Kidney epithelial cell (primary cell): ENCODE data around the gene NSG2. TPM values are rescaled to one million over a fixed set of nuclear protein-coding genes. Genes with fewer than 3 reads are reported as not detected.
"Not testable (repeated sequence)": the region's sequence is repeated elsewhere in the genome, so short reads cannot be mapped to it uniquely, and the experiment has no call there.

Experiments used
- DNase-seq: peaks from one replicate; pipeline ENCODE4 v3.0.0-alpha.2; 2010; ENCODE audit warnings: low read depth
- H3K27me3 ChIP-seq: 2 replicates; pipeline ENCODE4 v1.6.0; 2011; ENCODE audit warnings: low read length; ENCODE audit not compliant: control insufficient read depth, insufficient read depth
- H3K36me3 ChIP-seq: 2 replicates; pipeline ENCODE4 v1.5.1; 2011; ENCODE audit warnings: low read length; ENCODE audit not compliant: control insufficient read depth, insufficient read depth
- H3K4me3 ChIP-seq: 2 replicates; pipeline ENCODE4 v1.5.1; 2011; ENCODE audit warnings: low read depth, mild to moderate bottlenecking, control low read depth, low read length
- total RNA-seq: library from RNA; depleted of rRNA; stranded (reverse); fragments of >200 nt; gene quantifications from 2 replicates; pipeline ENCODE4 v1.2.3, GENCODE V29; 2015
- TF ChIP-seq, protein P1 (sequence below): IDR thresholded peaks from 2 replicates; pipeline ENCODE4 v1.5.1; 2011; ENCODE audit warnings: mild to moderate bottlenecking, moderate library complexity, low read length, control low read depth, inconsistent platforms; ENCODE audit not compliant: insufficient read depth, poor library complexity, severe bottlenecking

Gene NSG2
- total RNA-seq, 1 donor from 2014 or later, result not detected

DNA sequence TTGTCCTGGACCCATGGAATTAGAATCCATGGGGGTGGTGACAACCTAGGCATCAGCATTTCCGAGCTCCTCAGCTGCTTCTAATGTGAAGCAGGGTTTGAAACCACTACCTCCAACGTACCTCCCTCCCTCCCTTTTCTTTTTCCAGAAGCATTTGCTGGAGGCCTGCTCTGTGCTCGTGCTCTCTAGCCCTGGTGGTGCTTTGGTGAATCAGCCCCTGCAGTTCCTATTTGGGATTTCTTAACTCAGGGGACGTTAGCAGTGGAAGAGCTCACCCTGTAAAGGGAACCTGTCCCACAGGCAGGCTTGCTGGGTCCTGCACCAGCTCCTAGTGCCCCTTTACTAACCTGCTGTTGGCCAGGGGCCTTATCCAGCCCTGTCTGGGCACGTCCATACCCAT, 55.0 kb downstream of the NSG2 start:
- no peaks in the 10 kb centered on the region for H3K36me3 ChIP-seq
- no peaks in the 10 kb centered on the region for H3K27me3 ChIP-seq
- H3K4me3 ChIP-seq, result no peak overlapping the region
- DNase-seq, result no peak
- TF ChIP-seq, protein P1, sequence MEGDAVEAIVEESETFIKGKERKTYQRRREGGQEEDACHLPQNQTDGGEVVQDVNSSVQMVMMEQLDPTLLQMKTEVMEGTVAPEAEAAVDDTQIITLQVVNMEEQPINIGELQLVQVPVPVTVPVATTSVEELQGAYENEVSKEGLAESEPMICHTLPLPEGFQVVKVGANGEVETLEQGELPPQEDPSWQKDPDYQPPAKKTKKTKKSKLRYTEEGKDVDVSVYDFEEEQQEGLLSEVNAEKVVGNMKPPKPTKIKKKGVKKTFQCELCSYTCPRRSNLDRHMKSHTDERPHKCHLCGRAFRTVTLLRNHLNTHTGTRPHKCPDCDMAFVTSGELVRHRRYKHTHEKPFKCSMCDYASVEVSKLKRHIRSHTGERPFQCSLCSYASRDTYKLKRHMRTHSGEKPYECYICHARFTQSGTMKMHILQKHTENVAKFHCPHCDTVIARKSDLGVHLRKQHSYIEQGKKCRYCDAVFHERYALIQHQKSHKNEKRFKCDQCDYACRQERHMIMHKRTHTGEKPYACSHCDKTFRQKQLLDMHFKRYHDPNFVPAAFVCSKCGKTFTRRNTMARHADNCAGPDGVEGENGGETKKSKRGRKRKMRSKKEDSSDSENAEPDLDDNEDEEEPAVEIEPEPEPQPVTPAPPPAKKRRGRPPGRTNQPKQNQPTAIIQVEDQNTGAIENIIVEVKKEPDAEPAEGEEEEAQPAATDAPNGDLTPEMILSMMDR, result no peak

- TF ChIP-seq, protein P1, result no peak
- Histone ChIP-seq H3K4me3 (no peak overlapping the region), H3K36me3 (no peaks in the 10 kb centered on the region), H3K27me3 (no peaks in the 10 kb centered on the region)
- DNase-seq, result no peak
These were observed 55.8 kb downstream of the NSG2 start for GRCh38 chr5:174101195-174101730.

DNA sequence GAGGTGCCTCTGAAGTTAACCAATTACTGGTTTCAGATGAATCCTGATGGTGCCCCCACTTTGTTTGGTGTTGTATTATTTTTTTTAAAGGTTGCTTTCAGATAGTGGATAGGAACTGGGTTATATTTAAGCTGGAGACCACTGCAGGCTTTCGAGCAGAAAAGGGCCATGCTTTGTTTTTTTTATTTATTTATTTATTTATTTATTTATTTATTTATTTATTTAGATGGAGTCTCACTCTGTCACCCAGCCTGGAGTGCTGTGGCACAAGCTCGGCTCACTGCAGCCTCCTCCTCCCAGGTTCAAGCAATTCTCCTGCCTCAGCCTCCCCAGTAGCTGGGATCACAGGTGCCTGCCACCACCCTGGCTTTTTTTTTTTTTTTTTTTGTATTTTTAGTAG, 57.1 kb downstream of the NSG2 start:
- DNase-seq, H3K4me3 ChIP-seq, H3K27me3 ChIP-seq, H3K36me3 ChIP-seq: not testable (repeated sequence)

DNA sequence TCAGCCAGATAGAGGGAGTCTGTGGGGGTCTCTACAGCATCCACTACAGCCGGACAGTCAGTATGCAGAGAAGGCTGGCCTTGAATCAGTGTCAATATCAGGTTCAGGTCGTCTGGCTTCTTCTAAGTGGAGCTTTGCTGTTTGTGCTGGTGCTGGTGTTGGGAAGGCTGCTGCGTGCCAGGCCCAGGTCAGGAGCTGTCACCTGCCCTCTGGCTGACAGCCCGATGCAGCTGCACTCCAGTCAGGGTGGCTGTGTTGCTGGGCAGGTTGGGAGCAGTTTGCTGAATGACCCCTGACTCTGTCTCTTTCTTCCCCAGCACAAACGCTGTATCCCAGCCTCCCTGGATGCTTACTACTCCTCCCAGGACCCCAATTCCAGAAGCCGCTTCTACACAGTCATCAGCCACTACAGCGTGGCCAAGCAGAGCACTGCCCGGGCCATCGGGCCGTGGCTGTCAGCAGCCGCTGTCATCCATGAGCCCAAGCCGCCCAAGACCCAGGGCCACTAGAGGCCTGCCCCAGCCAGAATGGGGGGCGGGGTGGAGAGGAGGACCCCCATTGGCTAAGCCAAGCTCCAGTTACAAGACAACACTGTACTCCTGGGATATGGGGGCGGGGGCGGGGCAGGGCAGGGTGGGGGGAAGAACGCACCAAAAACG, 61.6 kb downstream of the NSG2 start:
- H3K36me3 ChIP-seq, result no peaks in the 10 kb centered on the region
- TF ChIP-seq, protein P1, result no peak
- H3K27me3 ChIP-seq, result no peaks in the 10 kb centered on the region
- no peak for DNase-seq
- H3K4me3 ChIP-seq, result no peak overlapping the region

DNA sequence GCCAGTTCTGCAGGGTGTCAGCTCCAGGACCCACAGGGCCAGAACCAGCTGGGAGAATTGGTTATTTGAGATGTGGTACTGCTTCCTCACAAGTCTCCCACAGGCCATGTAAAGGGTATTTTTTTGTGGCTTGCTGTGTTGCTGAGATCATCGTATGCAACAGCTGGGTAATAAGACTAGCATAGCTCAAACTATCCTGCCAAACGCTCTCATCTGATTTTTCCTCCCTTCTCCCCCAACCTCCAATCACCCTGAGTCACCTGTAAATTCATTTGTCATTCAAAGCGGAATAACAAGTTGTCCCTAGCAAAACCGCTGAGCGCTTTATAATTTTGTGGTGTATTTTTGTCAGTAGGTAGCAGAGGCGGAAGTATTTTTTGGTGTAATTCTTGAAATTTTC, 63.2 kb downstream of the NSG2 start:
- no peaks in the 10 kb centered on the region for H3K36me3 ChIP-seq
- TF ChIP-seq, protein P1, result no peak
- no peak overlapping the region for H3K4me3 ChIP-seq
- H3K27me3 ChIP-seq, result no peaks in the 10 kb centered on the region
- DNase-seq, result no peak

GRCh38 chr5:174109698-174110260, 64.3 kb downstream of the NSG2 start:
- TF ChIP-seq, protein P1, result no peak
- H3K36me3 ChIP-seq, result no peaks in the 10 kb centered on the region
- no peak for DNase-seq
- no peak overlapping the region for H3K4me3 ChIP-seq
- no peaks in the 10 kb centered on the region for H3K27me3 ChIP-seq
